ENCODE data around the gene ALKBH8. TPM values are rescaled to one million over a fixed set of nuclear protein-coding genes. Genes with fewer than 3 reads are reported as not detected.

The ALKBH8 gene
- total RNA-seq, 1 donor from 2014 or later = 11.8 TPM

DNA sequence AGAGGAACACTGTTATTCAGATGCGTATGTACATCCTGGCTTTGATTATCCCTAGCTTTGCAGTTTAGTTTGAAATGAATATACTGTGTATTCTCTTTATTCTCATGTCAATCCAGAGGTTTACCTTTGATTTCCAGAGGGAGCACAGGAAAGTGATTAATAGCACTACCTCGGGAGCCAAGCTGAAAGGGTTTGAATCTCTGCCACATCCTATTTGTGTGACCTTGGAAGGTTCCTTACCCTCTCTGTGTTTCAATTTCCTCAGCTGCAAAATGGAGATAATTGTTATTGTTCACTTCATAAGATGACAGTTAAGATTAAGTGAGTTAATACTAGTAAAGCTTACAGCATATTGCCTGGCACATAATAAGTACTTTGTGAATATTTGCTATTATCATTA, 43.3 kb upstream of the ALKBH8 start:
- peaks cover 30% of the 10 kb centered on the region for H3K4me1 Mint-ChIP-seq
- no peak for DNase-seq (ENCODE audit: low spot score)
- H3K9me3 ChIP-seq (ENCODE audit: low read depth) = no peaks in the 10 kb centered on the region
- H3K36me3 Mint-ChIP-seq = peaks cover 2% of the 10 kb centered on the region
- peak overlapping the region; percentile 44 for H3K27ac Mint-ChIP-seq
- H3K27me3 ChIP-seq = peaks cover 61% of the 10 kb centered on the region
- H3K27ac ChIP-seq = no peak overlapping the region
- H3K36me3 ChIP-seq = no peaks in the 10 kb centered on the region
- H3K79me2 ChIP-seq (ENCODE audit: low read depth) = no peaks in the 10 kb centered on the region
- peaks cover 23% of the 10 kb centered on the region for H3F3A ChIP-seq (ENCODE audit: low read depth)
- peaks cover 4% of the 10 kb centered on the region for H3K9me3 Mint-ChIP-seq
- H2AFZ ChIP-seq (replicated peaks) = no peak overlapping the region
- no peak overlapping the region for H3K4me3 ChIP-seq
- H3K4me1 ChIP-seq = peaks cover 33% of the 10 kb centered on the region
- TF ChIP-seq EZH2 (IDR thresholded peaks at IDR 0.05) (no peak), EZH2phosphoT487 (IDR thresholded peaks at IDR 0.05) (no peak)
- TF ChIP-seq, protein P1, sequence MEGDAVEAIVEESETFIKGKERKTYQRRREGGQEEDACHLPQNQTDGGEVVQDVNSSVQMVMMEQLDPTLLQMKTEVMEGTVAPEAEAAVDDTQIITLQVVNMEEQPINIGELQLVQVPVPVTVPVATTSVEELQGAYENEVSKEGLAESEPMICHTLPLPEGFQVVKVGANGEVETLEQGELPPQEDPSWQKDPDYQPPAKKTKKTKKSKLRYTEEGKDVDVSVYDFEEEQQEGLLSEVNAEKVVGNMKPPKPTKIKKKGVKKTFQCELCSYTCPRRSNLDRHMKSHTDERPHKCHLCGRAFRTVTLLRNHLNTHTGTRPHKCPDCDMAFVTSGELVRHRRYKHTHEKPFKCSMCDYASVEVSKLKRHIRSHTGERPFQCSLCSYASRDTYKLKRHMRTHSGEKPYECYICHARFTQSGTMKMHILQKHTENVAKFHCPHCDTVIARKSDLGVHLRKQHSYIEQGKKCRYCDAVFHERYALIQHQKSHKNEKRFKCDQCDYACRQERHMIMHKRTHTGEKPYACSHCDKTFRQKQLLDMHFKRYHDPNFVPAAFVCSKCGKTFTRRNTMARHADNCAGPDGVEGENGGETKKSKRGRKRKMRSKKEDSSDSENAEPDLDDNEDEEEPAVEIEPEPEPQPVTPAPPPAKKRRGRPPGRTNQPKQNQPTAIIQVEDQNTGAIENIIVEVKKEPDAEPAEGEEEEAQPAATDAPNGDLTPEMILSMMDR (IDR thresholded peaks at IDR 0.05) = no peak
- H3K27me3 Mint-ChIP-seq (ENCODE audit: insufficient read depth, low read depth) = peaks cover 6% of the 10 kb centered on the region
- H3K9ac ChIP-seq = no peak overlapping the region
- H3K4me2 ChIP-seq = peak overlapping the region; percentile 36
- no peak overlapping the region for H3K4me3 Mint-ChIP-seq
- H4K20me1 ChIP-seq (ENCODE audit: low read depth) = peaks cover 14% of the 10 kb centered on the region

DNA sequence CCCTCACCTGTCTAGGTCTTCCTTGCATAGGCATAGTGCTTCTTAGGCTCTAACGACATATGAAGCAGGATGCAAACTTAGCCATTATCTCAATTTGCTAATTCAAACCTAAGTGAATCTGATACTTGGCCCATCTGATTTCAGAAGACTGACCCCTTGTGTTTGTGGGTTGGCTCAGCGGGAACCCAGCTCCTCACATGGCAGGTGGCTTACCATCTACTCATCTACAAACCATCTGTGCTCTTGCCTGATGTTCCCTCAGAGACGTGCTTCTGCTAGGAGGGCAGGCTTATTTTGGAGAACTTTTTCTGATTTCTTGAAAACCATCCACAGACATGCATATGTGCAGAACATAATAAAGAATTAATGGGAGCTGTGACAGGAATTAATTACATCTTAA, 40.6 kb upstream of the ALKBH8 start:
- no peak overlapping the region for H3K9ac ChIP-seq
- peaks cover 30% of the 10 kb centered on the region for H3K4me1 Mint-ChIP-seq
- H2AFZ ChIP-seq (replicated peaks) = no peak overlapping the region
- H3F3A ChIP-seq (ENCODE audit: low read depth) = peaks cover 23% of the 10 kb centered on the region
- DNase-seq (ENCODE audit: low spot score) = no peak
- no peak overlapping the region for H3K27ac Mint-ChIP-seq
- no peaks in the 10 kb centered on the region for H3K9me3 ChIP-seq (ENCODE audit: low read depth)
- no peaks in the 10 kb centered on the region for H3K79me2 ChIP-seq (ENCODE audit: low read depth)
- no peaks in the 10 kb centered on the region for H3K36me3 ChIP-seq
- peaks cover 14% of the 10 kb centered on the region for H4K20me1 ChIP-seq (ENCODE audit: low read depth)
- H3K4me1 ChIP-seq = peaks cover 22% of the 10 kb centered on the region
- no peak overlapping the region for H3K27ac ChIP-seq
- H3K4me2 ChIP-seq = no peak overlapping the region
- TF ChIP-seq, protein P1 (IDR thresholded peaks at IDR 0.05) = peak; percentile 14
- no peak for TF ChIP-seq EZH2 (IDR thresholded peaks at IDR 0.05)
- H3K4me3 ChIP-seq = no peak overlapping the region
- peaks cover 3% of the 10 kb centered on the region for H3K9me3 Mint-ChIP-seq
- H3K4me3 Mint-ChIP-seq = no peak overlapping the region
- H3K27me3 ChIP-seq = peaks cover 40% of the 10 kb centered on the region
- peaks cover 2% of the 10 kb centered on the region for H3K36me3 Mint-ChIP-seq
- H3K27me3 Mint-ChIP-seq (ENCODE audit: insufficient read depth, low read depth) = peaks cover 6% of the 10 kb centered on the region

DNA sequence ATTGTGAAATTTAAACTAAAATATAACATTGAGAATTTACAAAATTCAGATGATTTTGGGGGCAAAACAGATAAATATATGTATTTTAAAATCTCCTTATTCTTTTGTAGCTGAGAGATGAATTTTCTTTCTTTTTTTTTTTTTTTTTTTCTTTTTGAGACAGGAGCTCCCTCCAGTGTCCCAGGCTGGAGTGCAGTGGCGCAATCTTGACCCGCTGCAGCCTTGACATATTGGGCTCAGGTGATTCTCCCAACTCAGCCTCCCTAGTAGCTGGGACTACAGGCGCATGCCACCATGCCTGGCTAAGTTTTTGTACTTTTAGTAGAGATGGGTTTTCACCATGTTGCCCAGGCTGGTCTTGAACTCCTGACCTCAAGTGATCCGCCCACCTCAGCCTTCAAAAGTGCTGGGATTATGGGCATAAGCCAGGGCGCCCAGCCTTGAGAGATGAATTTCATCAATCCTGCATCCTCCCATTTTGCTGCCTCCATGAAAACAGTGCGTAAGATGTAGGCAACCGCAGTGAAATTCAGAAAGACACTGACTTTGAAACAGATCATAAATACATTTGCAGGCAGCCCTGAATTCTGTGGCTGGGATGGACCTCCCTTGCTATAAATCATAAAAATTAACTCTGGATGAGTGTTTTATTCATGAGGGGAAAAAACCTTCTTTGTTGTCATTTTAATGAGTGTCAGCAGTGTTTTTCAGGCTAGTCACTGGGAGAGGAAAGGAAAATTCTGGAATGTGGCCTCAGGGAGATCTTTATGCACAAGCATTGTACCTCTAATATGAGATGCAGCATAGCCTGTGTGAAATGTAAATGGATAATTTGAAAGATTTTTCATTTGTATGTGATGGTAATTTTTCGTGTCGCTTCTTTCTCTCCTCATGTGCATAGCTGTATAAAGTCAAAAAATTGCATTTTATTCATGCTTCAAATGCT, 39.8 kb upstream of the ALKBH8 start:
- Mint-ChIP-seq H3K27me3 (ENCODE audit: insufficient read depth, low read depth) (peaks cover 6% of the 10 kb centered on the region), H3K4me1 (peaks cover 29% of the 10 kb centered on the region), H3K4me3 (no peak overlapping the region), H3K27ac (no peak overlapping the region), H3K36me3 (no peaks in the 10 kb centered on the region), H3K9me3 (no peaks in the 10 kb centered on the region)
- no peak overlapping the region for H3K4me2 ChIP-seq
- no peaks in the 10 kb centered on the region for H3K9me3 ChIP-seq (ENCODE audit: low read depth)
- H3K27ac ChIP-seq = no peak overlapping the region
- H2AFZ ChIP-seq (replicated peaks) = no peak overlapping the region
- H3F3A ChIP-seq (ENCODE audit: low read depth) = peaks cover 23% of the 10 kb centered on the region
- H3K9ac ChIP-seq = no peak overlapping the region
- H3K79me2 ChIP-seq (ENCODE audit: low read depth) = no peaks in the 10 kb centered on the region
- H3K36me3 ChIP-seq = no peaks in the 10 kb centered on the region
- peaks cover 33% of the 10 kb centered on the region for H3K27me3 ChIP-seq
- peaks cover 22% of the 10 kb centered on the region for H3K4me1 ChIP-seq
- H4K20me1 ChIP-seq (ENCODE audit: low read depth) = peaks cover 14% of the 10 kb centered on the region
- DNase-seq (ENCODE audit: low spot score) = no peak
- no peak for TF ChIP-seq EZH2phosphoT487 (IDR thresholded peaks at IDR 0.05)
- TF ChIP-seq, protein P1 (IDR thresholded peaks at IDR 0.05) = no peak
- TF ChIP-seq EZH2 (IDR thresholded peaks at IDR 0.05) = no peak
- H3K4me3 ChIP-seq = no peak overlapping the region
